Middle frontal gyrus (tissue), 1 donor: ENCODE results near the gene HAGHL.
A peak's percentile ranks its signal among the peaks of the same experiment; 100 is the strongest.

Source experiments
- DNase-seq: peaks from one replicate; pipeline ENCODE4 v3.0.0-alpha.2; 2015; ENCODE audit warnings: low spot score; ENCODE audit errors: extremely low spot score

The HAGHL gene

GRCh38 chr16:726438-727290 lies at the start of gene HAGHL, which contains the start of gene CCDC78:
Gene HAGHL, plus strand, starts transcription at chr16:727106. Its CDS starts 404 bp downstream, at chr16:727510.
Gene CCDC78, minus strand, starts transcription at chr16:726443. Its CDS starts 76 bp downstream, at chr16:726367.
- no peak for DNase-seq

- DNase-seq, result no peak
Measured at GRCh38 chr16:677316-678190, 49.4 kb upstream of the HAGHL start.

GRCh38 chr16:678209-678857 lies 48.6 kb upstream of the HAGHL start:
- DNase-seq, result no peak

- DNase-seq, result no peak
Measured at GRCh38 chr16:678858-679813, 47.8 kb upstream of the HAGHL start.

- peak; percentile 81 for DNase-seq
Measured at GRCh38 chr16:679814-680624, 46.9 kb upstream of the HAGHL start, which contains the start of gene STUB1. Gene STUB1, plus strand, starts transcription at chr16:680410. Its CDS starts 116 bp downstream, at chr16:680526.

GRCh38 chr16:680625-680945 lies 46.3 kb upstream of the HAGHL start:
- no peak for DNase-seq

GRCh38 chr16:680967-681745 lies 45.8 kb upstream of the HAGHL start:
- DNase-seq, result no peak

- no peak for DNase-seq
Measured at GRCh38 chr16:681746-682427, 45.0 kb upstream of the HAGHL start.

GRCh38 chr16:682493-683395 lies 44.2 kb upstream of the HAGHL start:
- no peak for DNase-seq

- DNase-seq, result no peak
Measured at GRCh38 chr16:683396-684070, 43.4 kb upstream of the HAGHL start.

- DNase-seq, result peak; percentile 93
Measured at GRCh38 chr16:684071-684794, 42.7 kb upstream of the HAGHL start, which contains the start of gene JMJD8. Gene JMJD8, minus strand, starts transcription at chr16:684334. Its CDS starts 15 bp downstream, at chr16:684319.

- DNase-seq, result no peak
Measured at GRCh38 chr16:684961-685696, 41.8 kb upstream of the HAGHL start.

- no peak for DNase-seq
Measured at GRCh38 chr16:685967-686366, 40.9 kb upstream of the HAGHL start.

GRCh38 chr16:686459-687260 lies 40.2 kb upstream of the HAGHL start:
- DNase-seq, result no peak
